Measurements from ENCODE around the gene SCLY.

The SCLY gene

DNA sequence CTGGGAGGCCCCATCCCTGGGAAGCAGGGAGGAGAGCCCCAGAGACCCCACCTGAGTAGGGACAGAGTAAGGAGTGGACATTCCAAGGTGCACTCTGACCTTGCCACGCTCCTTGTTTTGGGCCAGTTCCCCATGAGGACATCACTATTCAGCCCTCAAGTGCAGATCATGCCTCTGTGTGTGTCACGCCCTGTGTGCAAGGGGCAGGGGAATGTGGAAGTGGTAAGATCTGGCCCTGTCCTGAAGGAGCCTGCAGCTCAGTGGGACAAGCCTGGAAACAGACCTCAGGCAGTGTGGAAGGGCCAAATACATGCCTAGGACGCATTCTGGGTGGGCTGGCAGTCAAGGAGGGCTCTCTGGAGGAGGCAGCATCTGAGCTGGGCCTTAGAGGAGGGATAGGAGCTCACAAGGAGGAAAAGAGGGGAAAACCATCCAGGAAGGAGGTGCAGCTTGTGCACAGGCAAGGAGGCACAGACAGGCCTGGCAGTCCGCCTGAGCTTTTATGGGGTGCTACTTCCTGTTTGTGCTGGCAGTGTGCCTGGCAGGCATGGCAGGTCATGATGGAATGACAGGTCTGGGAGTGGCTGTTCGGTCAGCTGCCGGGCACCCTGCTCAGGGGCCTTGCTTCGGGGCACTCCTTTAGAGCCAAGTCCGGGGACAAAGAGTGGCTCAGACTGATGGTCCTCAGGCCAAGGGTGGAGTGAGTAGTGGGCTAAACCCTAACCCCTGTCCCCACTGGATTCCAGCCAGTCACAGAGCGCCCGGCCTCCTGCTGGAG is 80.9 kb downstream of the SCLY start:
- no peak for DNase-seq

DNA sequence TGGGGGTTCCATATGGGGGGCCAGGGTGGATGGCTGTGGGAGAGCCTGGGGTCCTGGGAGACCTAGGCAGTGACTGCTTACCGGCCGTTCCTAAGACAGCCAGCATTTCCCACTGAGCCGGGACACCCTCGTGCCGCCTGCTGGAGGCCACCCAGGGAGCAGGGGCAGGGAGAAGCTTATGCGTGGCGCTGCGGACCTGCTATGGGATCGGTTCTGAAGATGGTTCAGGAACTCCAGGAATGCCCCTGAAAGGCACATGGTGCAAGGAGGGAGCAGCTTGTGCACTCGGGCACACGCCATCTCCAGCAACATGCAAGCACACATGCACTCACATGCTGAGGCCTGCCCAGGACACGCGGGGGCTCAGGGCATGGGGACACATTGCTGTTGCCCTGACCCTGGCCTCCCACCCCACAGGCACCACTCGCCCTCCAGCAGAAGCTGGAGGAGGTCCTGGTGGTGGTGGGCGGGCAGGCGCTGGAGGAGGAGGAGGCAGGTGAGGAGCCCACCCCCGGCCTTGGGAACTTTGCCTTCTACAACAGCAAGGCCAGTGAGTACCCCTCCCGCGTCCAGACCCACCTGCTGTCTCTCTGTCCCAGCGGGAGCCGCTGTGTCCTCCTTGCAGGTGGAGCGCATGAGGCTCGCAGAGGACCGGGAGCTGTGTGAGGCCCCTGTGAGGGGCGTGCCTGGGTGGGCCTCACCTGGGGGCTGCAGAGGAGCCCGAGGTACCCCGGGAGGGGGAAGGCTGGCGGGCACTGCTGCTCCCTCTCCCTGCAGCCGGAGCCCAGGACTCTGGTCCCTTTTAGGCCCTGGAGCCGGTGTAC is 81.8 kb downstream of the SCLY start:
- DNase-seq, result no peak

GRCh38 chr2:238143239-238143951 is 82.6 kb downstream of the SCLY start:
- DNase-seq, result no peak

DNA sequence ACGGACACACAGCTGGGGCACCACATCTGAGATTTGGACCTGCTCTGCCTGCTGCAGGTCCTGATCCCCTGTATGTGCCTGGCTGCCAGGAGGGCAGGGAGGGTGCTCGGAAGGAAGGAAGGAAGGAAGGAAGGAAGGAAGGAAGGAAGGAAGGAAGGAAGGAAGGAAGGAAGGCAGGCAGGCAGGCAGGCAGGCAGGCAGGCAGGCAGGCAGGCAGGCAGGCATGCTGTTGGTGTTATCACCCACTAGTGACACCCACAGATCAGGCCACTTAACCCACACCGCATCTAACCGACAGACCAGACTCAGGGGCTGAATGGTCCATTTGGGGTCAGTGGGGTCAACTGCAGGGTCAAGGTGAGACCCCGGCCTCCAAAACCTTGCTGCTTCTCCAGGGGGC is 83.5 kb downstream of the SCLY start:
- DNase-seq, result no peak

DNA sequence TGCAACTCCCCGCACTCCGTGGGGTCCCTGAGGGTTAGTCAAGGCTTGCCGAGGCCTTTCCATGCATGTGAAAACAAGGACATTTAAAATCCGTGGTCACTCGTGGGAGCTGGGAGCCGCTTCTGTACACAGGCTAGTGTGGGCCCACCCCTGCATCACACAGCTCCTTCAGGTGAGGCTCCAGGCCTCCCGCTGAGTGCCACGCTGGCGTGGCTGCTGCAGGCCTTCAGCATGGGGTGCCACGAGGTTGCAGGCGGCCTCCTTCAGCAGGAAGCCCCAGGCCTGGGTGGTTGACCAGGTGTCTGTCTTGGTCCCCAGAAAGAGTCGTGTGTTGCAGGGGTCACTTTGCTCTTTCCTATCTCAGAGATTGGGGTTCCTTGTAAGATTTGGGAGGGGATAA is 84.2 kb downstream of the SCLY start:
- no peak for DNase-seq

GRCh38 chr2:238145851-238146250 is 85.0 kb downstream of the SCLY start:
- no peak for DNase-seq

GRCh38 chr2:238146884-238147544 is 86.2 kb downstream of the SCLY start:
- no peak for DNase-seq

- DNase-seq, result no peak
Measured at GRCh38 chr2:238148981-238149380, 88.2 kb downstream of the SCLY start.
